Renal cortical epithelial cell (primary cell): ENCODE data around the gene ENTHD1. TPM values are rescaled to one million over a fixed set of nuclear protein-coding genes. Genes with fewer than 3 reads are reported as not detected.
"Not testable (repeated sequence)": the region's sequence is repeated elsewhere in the genome, so short reads cannot be mapped to it uniquely, and the experiment has no call there.

Experiments
- DNase-seq: peaks from one replicate; pipeline ENCODE4 v3.0.0-alpha.2; 2011; ENCODE audit warnings: low read depth
- total RNA-seq: library from RNA; depleted of rRNA; stranded (reverse); fragments of >200 nt; gene quantifications from 2 replicates; pipeline ENCODE4 v1.2.3, GENCODE V29; 2014

The ENTHD1 gene
- total RNA-seq, 1 donor from 2014 or later = not detected

GRCh38 chr22:39777716-39778454, 115.7 kb downstream of the ENTHD1 start:
- no peak for DNase-seq

GRCh38 chr22:39776295-39777009, 117.1 kb downstream of the ENTHD1 start:
- no peak for DNase-seq

- DNase-seq = no peak
Observed at GRCh38 chr22:39773976-39774539, 119.5 kb downstream of the ENTHD1 start.

GRCh38 chr22:39773503-39773902, 120.1 kb downstream of the ENTHD1 start:
- DNase-seq = no peak

- DNase-seq = no peak
Observed at GRCh38 chr22:39771486-39771885, 122.1 kb downstream of the ENTHD1 start.

- DNase-seq = no peak
Observed at GRCh38 chr22:39765661-39766060, 127.9 kb downstream of the ENTHD1 start.

- no peak for DNase-seq
Observed at GRCh38 chr22:39765046-39765445, 128.5 kb downstream of the ENTHD1 start.

GRCh38 chr22:39763276-39763675, 130.3 kb downstream of the ENTHD1 start:
- no peak for DNase-seq

- no peak for DNase-seq
Observed at GRCh38 chr22:39750759-39751158, 142.8 kb downstream of the ENTHD1 start.

GRCh38 chr22:39748877-39749276, 144.7 kb downstream of the ENTHD1 start:
- DNase-seq = no peak

- no peak for DNase-seq
Observed at GRCh38 chr22:39746600-39747262, 146.8 kb downstream of the ENTHD1 start.

GRCh38 chr22:39745789-39746188, 147.8 kb downstream of the ENTHD1 start:
- DNase-seq = no peak

GRCh38 chr22:39744353-39744752, 149.2 kb downstream of the ENTHD1 start:
- no peak for DNase-seq

- DNase-seq = no peak
Observed at GRCh38 chr22:39743935-39744334, 149.6 kb downstream of the ENTHD1 start.

- DNase-seq = no peak
Observed at GRCh38 chr22:39739338-39740027, 154.1 kb downstream of the ENTHD1 start.

- no peak for DNase-seq
Observed at GRCh38 chr22:39738746-39739145, 154.8 kb downstream of the ENTHD1 start.

GRCh38 chr22:39735776-39736175, 157.8 kb downstream of the ENTHD1 start:
- no peak for DNase-seq

- no peak for DNase-seq
Observed at GRCh38 chr22:39734866-39735265, 158.7 kb downstream of the ENTHD1 start.

- DNase-seq = not testable (repeated sequence)
Observed at GRCh38 chr22:39734046-39734445, 159.5 kb downstream of the ENTHD1 start.

- DNase-seq = no peak
Observed at GRCh38 chr22:39733191-39733590, 160.4 kb downstream of the ENTHD1 start.

- no peak for DNase-seq
Observed at GRCh38 chr22:39732625-39733024, 160.9 kb downstream of the ENTHD1 start.
